ENCODE data around the gene DNAH8.
"Not testable (repeated sequence)": the region's sequence is repeated elsewhere in the genome, so short reads cannot be mapped to it uniquely, and the experiment has no call there.

Gene DNAH8

DNA sequence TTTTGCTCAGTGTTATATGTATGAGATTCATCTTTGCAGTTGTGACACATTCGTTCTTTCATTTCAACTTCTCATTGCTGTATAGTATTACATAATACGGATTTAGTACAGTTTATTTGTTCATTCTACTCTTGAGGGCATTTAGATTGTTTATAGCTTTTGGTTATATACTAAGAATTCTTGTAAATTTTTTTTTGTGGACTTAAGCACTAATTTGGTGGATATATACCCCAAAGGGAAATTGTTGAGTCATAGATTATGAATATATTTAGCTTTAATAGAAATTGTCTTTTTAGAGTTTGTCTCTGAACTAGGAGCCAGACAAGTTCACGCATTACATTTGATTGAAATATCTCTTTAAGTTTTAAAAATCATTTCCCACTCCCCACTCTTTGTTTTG, 79.6 kb downstream of the DNAH8 start:
- Histone ChIP-seq H3K27me3 (replicated peaks) (no peaks in the 10 kb centered on the region), H3K4me3 (ENCODE audit: low read depth, low read length) (no peak overlapping the region), H3K36me3 (replicated peaks) (no peaks in the 10 kb centered on the region), H3K27ac (no peak overlapping the region)
- DNase-seq, result no peak
- in situ Hi-C loops (cut with HindIII; ENCODE audit: low pct_ligation_motif_present, low sequenced_read_pairs), result no loop called here
- TF ChIP-seq, protein P1, sequence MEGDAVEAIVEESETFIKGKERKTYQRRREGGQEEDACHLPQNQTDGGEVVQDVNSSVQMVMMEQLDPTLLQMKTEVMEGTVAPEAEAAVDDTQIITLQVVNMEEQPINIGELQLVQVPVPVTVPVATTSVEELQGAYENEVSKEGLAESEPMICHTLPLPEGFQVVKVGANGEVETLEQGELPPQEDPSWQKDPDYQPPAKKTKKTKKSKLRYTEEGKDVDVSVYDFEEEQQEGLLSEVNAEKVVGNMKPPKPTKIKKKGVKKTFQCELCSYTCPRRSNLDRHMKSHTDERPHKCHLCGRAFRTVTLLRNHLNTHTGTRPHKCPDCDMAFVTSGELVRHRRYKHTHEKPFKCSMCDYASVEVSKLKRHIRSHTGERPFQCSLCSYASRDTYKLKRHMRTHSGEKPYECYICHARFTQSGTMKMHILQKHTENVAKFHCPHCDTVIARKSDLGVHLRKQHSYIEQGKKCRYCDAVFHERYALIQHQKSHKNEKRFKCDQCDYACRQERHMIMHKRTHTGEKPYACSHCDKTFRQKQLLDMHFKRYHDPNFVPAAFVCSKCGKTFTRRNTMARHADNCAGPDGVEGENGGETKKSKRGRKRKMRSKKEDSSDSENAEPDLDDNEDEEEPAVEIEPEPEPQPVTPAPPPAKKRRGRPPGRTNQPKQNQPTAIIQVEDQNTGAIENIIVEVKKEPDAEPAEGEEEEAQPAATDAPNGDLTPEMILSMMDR (IDR thresholded peaks at IDR 0.05; ENCODE audit: low read depth, low read length, missing control alignments), result no peak

DNA sequence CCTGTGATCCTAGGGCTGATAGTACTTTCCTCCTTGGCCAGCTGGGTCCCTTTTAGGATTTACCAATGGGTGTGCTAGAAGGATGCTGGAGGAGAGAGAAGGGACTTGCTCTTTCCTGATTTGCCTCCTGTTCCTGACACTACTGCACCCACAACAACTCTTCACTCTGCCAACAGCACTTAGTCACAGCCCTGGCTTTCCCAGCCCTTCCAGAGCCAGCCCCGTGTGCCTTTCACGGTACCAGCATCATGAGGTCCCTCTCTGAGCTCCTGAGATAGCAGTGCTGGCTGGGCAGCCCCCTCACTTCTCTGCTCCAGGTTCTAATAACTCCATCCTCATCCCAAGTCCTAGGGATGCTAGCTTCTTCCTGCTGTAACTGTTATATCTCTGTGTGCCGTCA, 80.9 kb downstream of the DNAH8 start:
- DNase-seq, result no peak
- Histone ChIP-seq H3K4me3 (ENCODE audit: low read depth, low read length) (no peak overlapping the region), H3K27ac (no peak overlapping the region), H3K36me3 (replicated peaks) (no peaks in the 10 kb centered on the region), H3K27me3 (replicated peaks) (no peaks in the 10 kb centered on the region)
- in situ Hi-C loops (cut with HindIII; ENCODE audit: low pct_ligation_motif_present, low sequenced_read_pairs), result no loop called here
- TF ChIP-seq, protein P1 (IDR thresholded peaks at IDR 0.05; ENCODE audit: low read depth, low read length, missing control alignments), result no peak

DNA sequence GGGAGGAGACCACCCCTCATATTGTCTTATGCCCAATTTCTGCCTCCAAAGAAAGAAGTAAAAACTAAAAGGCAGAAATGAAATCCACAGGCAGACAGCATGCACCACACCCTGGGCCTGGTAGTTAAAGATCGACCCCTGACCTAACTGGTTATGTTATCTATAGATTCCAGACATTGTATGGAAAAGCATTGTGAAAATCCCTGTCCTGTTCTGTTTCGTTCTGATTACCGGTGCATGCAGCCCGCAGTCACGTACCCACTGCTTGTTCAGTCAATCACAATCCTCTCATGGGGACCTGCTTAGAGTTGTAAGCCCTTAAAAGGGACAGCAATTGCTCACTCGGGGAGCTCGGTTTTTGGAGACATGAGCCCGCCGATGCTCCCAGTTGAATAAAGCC, 81.3 kb downstream of the DNAH8 start:
- DNase-seq; H3K36me3 ChIP-seq (replicated peaks); H3K27ac ChIP-seq; H3K27me3 ChIP-seq (replicated peaks); in situ Hi-C loops (cut with HindIII; ENCODE audit: low pct_ligation_motif_present, low sequenced_read_pairs); H3K4me3 ChIP-seq (ENCODE audit: low read depth, low read length): not testable (repeated sequence)

DNA sequence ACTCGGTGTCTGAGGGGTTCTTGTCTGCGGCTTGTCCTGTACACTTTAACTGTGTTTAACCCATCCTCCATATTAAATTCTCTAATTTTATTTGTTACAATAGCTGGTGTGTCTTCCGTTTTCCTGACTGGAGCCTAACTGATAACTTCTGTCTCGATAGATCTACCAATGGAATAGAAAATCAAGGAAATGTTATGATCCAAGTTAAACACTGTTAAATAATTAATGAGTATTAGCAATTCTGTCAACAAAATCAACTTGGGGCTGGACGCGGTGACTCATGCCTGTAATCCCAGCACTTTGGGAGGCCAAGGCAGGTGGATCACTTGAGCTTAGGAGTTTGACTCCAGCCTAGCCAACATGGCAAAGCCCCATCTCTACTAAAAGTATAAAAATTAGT, 81.7 kb downstream of the DNAH8 start:
- Histone ChIP-seq H3K27ac (no peak overlapping the region), H3K4me3 (ENCODE audit: low read depth, low read length) (no peak overlapping the region), H3K27me3 (replicated peaks) (no peaks in the 10 kb centered on the region), H3K36me3 (replicated peaks) (no peaks in the 10 kb centered on the region)
- in situ Hi-C loops (cut with HindIII; ENCODE audit: low pct_ligation_motif_present, low sequenced_read_pairs), result no loop called here
- DNase-seq, result no peak
- TF ChIP-seq, protein P1 (IDR thresholded peaks at IDR 0.05; ENCODE audit: low read depth, low read length, missing control alignments), result no peak

DNA sequence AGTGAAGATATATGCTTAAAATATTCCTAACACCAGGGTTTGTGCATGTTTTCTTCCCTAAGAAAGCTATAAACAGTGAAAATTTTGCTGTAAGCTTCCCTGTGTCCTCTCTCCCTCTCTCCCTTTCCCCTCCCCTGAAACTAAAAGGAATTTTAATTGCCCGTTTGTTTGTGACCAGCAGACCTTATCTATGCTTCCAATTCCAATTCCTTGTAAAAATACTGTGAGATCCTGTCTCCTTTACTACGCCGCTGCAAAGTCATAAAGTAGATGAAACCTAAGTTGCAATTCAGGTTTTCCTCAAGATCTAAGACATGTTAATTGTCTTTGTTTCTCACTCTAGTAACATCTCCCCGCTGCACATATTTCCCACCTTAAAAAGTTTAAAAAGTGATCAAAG, 82.3 kb downstream of the DNAH8 start:
- Histone ChIP-seq H3K27ac (no peak overlapping the region), H3K4me3 (ENCODE audit: low read depth, low read length) (no peak overlapping the region), H3K36me3 (replicated peaks) (no peaks in the 10 kb centered on the region), H3K27me3 (replicated peaks) (no peaks in the 10 kb centered on the region)
- TF ChIP-seq, protein P1 (IDR thresholded peaks at IDR 0.05; ENCODE audit: low read depth, low read length, missing control alignments), result no peak
- DNase-seq, result no peak
- in situ Hi-C loops (cut with HindIII; ENCODE audit: low pct_ligation_motif_present, low sequenced_read_pairs), result no loop called here

DNA sequence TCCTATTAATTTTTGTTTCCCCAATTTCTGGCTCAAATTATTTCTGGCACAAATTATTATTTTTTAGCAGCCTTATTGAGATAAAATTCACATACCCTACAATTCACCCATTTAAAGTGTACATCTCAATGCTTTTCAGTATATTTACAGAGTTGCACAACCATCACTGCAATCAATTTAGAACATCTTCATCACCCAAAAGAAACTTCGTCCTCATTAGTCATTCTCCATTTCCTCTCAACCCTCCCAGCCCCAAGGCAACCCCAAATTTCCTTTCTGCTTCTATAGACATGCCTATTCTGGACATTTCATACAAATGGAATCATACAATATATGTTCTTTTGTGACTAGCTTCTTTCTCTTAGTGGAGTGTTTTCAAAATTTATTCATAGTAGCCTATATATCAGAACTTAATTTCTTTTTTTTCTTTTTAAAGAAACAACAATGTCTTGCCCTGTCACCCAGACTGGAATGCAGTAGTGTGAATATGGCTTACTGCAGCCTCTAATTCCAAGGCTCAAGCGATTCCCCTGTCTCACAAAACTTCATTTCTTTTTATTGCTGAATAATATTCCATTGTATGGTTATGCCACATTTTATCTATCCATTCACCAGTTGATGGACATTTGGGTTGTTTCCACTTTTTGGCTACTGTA, 84.5 kb downstream of the DNAH8 start:
- DNase-seq, result no peak
- in situ Hi-C loops (cut with HindIII; ENCODE audit: low pct_ligation_motif_present, low sequenced_read_pairs), result no loop called here
- H3K27ac ChIP-seq, result no peak overlapping the region

More for the DNA sequence above, 84.5 kb downstream of the DNAH8 start:
- TF ChIP-seq, protein P1 (IDR thresholded peaks at IDR 0.05; ENCODE audit: low read depth, low read length, missing control alignments), result no peak
- Histone ChIP-seq H3K27me3 (replicated peaks) (no peaks in the 10 kb centered on the region), H3K4me3 (ENCODE audit: low read depth, low read length) (no peak overlapping the region), H3K36me3 (replicated peaks) (no peaks in the 10 kb centered on the region)

All from brain microvascular endothelial cell (primary cell).